HepG2 (cell line): Measurements from ENCODE around the gene ABL2. TPM values are rescaled to one million over a fixed set of nuclear protein-coding genes. Genes with fewer than 3 reads are reported as not detected.

Experiments used
- ATAC-seq: fragments of 200-7000 bp; cut with Tn5 transposase; 3 replicates; pipeline ENCODE4 v1.9.1; 2020; ENCODE audit warnings: mild to moderate bottlenecking, moderate library complexity
- BruUV-seq: library from RNA; stranded (reverse); fragments of 400-500 nt; replicated peaks from 2 replicates; lab custom pipeline; 2021; lab: Mats Ljungman, UMichigan
- CTCF ChIA-PET: fragments of 300-600 bp; formaldehyde crosslinking; extraction: SDS; loops from one replicate; lab custom pipeline; 2021; ENCODE audit warnings: low total read pairs, inconsistent platforms, low intra/inter-chr PET ratio; lab: Yijun Ruan, JAX
- POLR2A ChIA-PET: fragments of 350-600 bp; sonication (Branson Sonifier 250); formaldehyde crosslinking; loops from one replicate; lab custom pipeline; 2020; ENCODE audit warnings: antibody characterized with exemption, inconsistent platforms; lab: Yijun Ruan, JAX
- DNase-seq: peaks from one replicate; pipeline ENCODE4 v3.0.0-alpha.2; 2015; ENCODE audit warnings: low spot score
- FAIRE-seq: peaks from 3 replicates; lab custom pipeline; 2011; peaks lifted over from hg19 to GRCh38; lab: Jason Lieb, UNC
- H2AFZ ChIP-seq: one replicate; pipeline ENCODE4 v1.6.1; 2011; ENCODE audit warnings: low read length, inconsistent platforms
- H3K27ac ChIP-seq: fragments of 300-600 bp; 3 replicates; pipeline ENCODE4 v1.8.0; 2011; ENCODE audit warnings: mixed run types, mild to moderate bottlenecking, mixed read lengths, low read length, inconsistent platforms; ENCODE audit not compliant: insufficient read depth; ENCODE audit errors: extremely low read length
- H3K27me3 ChIP-seq, 2 experiments: fragments of 200-600 bp in 1 of 2; 2 replicates in 1 of 2; 3 replicates in 1 of 2; pipeline versions ENCODE4 v1.6.0 to v1.8.0; 2011; ENCODE audit warnings: low read length in 2 of 2, mild to moderate bottlenecking in 2 of 2, moderate library complexity in 2 of 2, inconsistent platforms in 1 of 2; ENCODE audit not compliant: insufficient read depth in 2 of 2, control insufficient read depth in 1 of 2
- H3K36me3 ChIP-seq, 2 experiments: fragments of 200-600 bp in 1 of 2; replicated peaks in 1 of 2; 2 replicates in 1 of 2; 3 replicates in 1 of 2; pipeline versions ENCODE4 v1.5.1 to v1.8.0; 2011; ENCODE audit warnings: low read length in 2 of 2, inconsistent platforms in 1 of 2; ENCODE audit not compliant: insufficient read depth in 2 of 2, control insufficient read depth in 1 of 2
- H3K4me1 ChIP-seq: 2 replicates; pipeline ENCODE4 v1.5.1; 2012; ENCODE audit warnings: low read length, inconsistent platforms; ENCODE audit not compliant: insufficient read depth
- H3K4me2 ChIP-seq: 2 replicates; pipeline ENCODE4 v1.6.0; 2011; ENCODE audit warnings: low read depth, low read length, inconsistent platforms
- H3K4me3 ChIP-seq, 3 experiments: fragments of 200-600 bp in 1 of 3; sonication (generic), shearing (Covaris generic) in 1 of 3; replicated peaks in 1 of 3; 2 replicates each; pipeline ENCODE4 v1.5.1; 2011 to 2016; ENCODE audit warnings: low read length in 3 of 3, inconsistent platforms in 2 of 3, low read depth in 2 of 3, mild to moderate bottlenecking in 2 of 3, control low read depth in 1 of 3, mixed read lengths in 1 of 3; ENCODE audit not compliant: insufficient read depth in 1 of 3
- H3K79me2 ChIP-seq: one replicate; pipeline ENCODE4 v1.6.1; 2011; ENCODE audit warnings: low read length, inconsistent platforms; ENCODE audit not compliant: insufficient read depth
- H3K9ac ChIP-seq: 2 replicates; pipeline ENCODE4 v1.6.0; 2011; ENCODE audit warnings: mild to moderate bottlenecking, low read depth, low read length, inconsistent platforms; ENCODE audit not compliant: insufficient read depth
- H3K9me3 ChIP-seq: 2 replicates; pipeline ENCODE4 v1.5.1; 2012; ENCODE audit warnings: mild to moderate bottlenecking, low read length
- H4K20me1 ChIP-seq: 2 replicates; pipeline ENCODE4 v1.6.0; 2011; ENCODE audit warnings: inconsistent platforms, mild to moderate bottlenecking, low read length, moderate library complexity; ENCODE audit not compliant: insufficient read depth
- FOXP1 ChIP-seq, 2 experiments: fragments of 450-650 bp in 1 of 2; IDR thresholded peaks; 2 replicates each; pipeline ENCODE4 v1.6.1; 2017 to 2018; ENCODE audit warnings: antibody characterized with exemption in 1 of 2
- GZF1 ChIP-seq: sonication (generic); formaldehyde crosslinking; IDR thresholded peaks from 2 replicates; pipeline ENCODE4 v1.5.1; 2020; ENCODE audit warnings: mild to moderate bottlenecking, missing genetic modification reagents
- HNRNPL ChIP-seq: fragments of 200-400 bp; formaldehyde crosslinking; IDR thresholded peaks from 2 replicates; pipeline ENCODE4 v1.6.1; 2017; ENCODE audit warnings: mild to moderate bottlenecking, low read depth, low read length
- NCOA2 ChIP-seq: sonication (generic); formaldehyde crosslinking; IDR thresholded peaks from 2 replicates; pipeline ENCODE4 v1.8.0; 2022; ENCODE audit warnings: inconsistent platforms
- NFIC ChIP-seq: IDR thresholded peaks from 2 replicates; pipeline ENCODE4 v1.6.1; 2012; ENCODE audit warnings: mild to moderate bottlenecking, low read length, inconsistent platforms
- PCBP1 ChIP-seq: fragments of 200-400 bp; formaldehyde crosslinking; IDR thresholded peaks from 2 replicates; pipeline ENCODE4 v1.6.1; 2017; ENCODE audit warnings: mild to moderate bottlenecking, low read depth, low read length, borderline replicate concordance
- PHF8 ChIP-seq: sonication (generic); formaldehyde crosslinking; IDR thresholded peaks from 2 replicates; pipeline ENCODE4 v1.5.0; 2020; ENCODE audit warnings: missing genetic modification reagents
- POLR2AphosphoS2 ChIP-seq: IDR thresholded peaks from 2 replicates; pipeline ENCODE4 v1.6.1; 2011; ENCODE audit warnings: low read depth, low read length, improper control_type of control experiment
- REXO4 ChIP-seq: sonication (generic); formaldehyde crosslinking; IDR thresholded peaks from 2 replicates; pipeline ENCODE4 v1.8.0; 2022; ENCODE audit warnings: missing genetic modification reagents, mild to moderate bottlenecking, borderline replicate concordance
- ZFP90 ChIP-seq: sonication (generic); formaldehyde crosslinking; IDR thresholded peaks from 2 replicates; pipeline ENCODE4 v1.8.0; 2022; ENCODE audit warnings: missing genetic modification reagents, mild to moderate bottlenecking, inconsistent platforms, borderline replicate concordance
- ZNF10 ChIP-seq: sonication (generic); formaldehyde crosslinking; IDR thresholded peaks from 2 replicates; pipeline ENCODE4 v1.4.0; 2020; ENCODE audit warnings: mild to moderate bottlenecking, low read depth, missing genetic modification reagents, borderline replicate concordance
- ZNF326 ChIP-seq: sonication (generic); formaldehyde crosslinking; IDR thresholded peaks from 2 replicates; pipeline ENCODE4 v1.4.0; 2020; ENCODE audit warnings: missing genetic modification reagents, borderline replicate concordance
- ZNF792 ChIP-seq: IDR thresholded peaks from 2 replicates; pipeline ENCODE4 v1.6.1; 2016
- WGBS: methylation state at CpG from one replicate; pipeline ENCODE4 v1.1.6; 2017; ENCODE audit warnings: low lambda C conversion rate; 5-methylcytosine and 5-hydroxymethylcytosine counted together
- in situ Hi-C: cut with HindIII; loops from 2 replicates; pipeline ENCODE4 v1.10.0; 2017; ENCODE audit warnings: low pct_unique_long_range_greater_than_20kb; ENCODE audit not compliant: extremely low pct_ligation_motif_present
- intact Hi-C: fragments of 100-400 bp; cut with micrococcal nuclease; formaldehyde crosslinking; loops from one replicate; pipeline ENCODE4 v1.10.0; 2022; ENCODE audit not compliant: unreplicated experiment
- polyA plus RNA-seq, 8 experiments: library from polyadenylated mRNA; depleted of rRNA in 3 of 8; stranded (reverse) in 7 of 8; unstranded in 1 of 8; fragments of >200 nt; fragmentation: Illumina TruSeq in 4 of 8; extraction: Trizol in 4 of 8; gene quantifications; 2 replicates each; pipeline versions ENCODE4 v1.2.1 to v1.2.3, GENCODE V29; 2011 to 2016; ENCODE audit warnings: low read depth in 4 of 8, missing spikeins in 1 of 8, mixed read lengths in 1 of 8; ENCODE audit not compliant: insufficient read depth in 1 of 8
- total RNA-seq, 5 experiments: library from RNA; depleted of rRNA; stranded (reverse); fragments of >200 nt; fragmentation: Illumina TruSeq; extraction: Trizol; gene quantifications; 2 replicates each; pipeline ENCODE4 v1.2.3, GENCODE V29; 2016; ENCODE audit warnings: low read depth in 1 of 5
- TF ChIP-seq, protein P1 (sequence below): sonication (generic); formaldehyde crosslinking; IDR thresholded peaks from 2 replicates; pipeline ENCODE4 v1.5.0; 2020; ENCODE audit warnings: missing genetic modification reagents
- TF ChIP-seq, protein P2 (sequence below): sonication (generic); formaldehyde crosslinking; IDR thresholded peaks from 2 replicates; pipeline ENCODE4 v1.4.0; 2020; ENCODE audit warnings: missing genetic modification reagents
- TF ChIP-seq, protein P3 (sequence below): sonication (generic); formaldehyde crosslinking; IDR thresholded peaks from 2 replicates; pipeline ENCODE4 v1.9.0; 2021; ENCODE audit warnings: missing genetic modification reagents, borderline replicate concordance

ABL2 gene
- total and polyA plus RNA-seq, 2 of the 13 experiments (the other 11 are each of a cell fraction or from before 2014, with no cell fraction given): 5.8 to 6.0 TPM

DNA sequence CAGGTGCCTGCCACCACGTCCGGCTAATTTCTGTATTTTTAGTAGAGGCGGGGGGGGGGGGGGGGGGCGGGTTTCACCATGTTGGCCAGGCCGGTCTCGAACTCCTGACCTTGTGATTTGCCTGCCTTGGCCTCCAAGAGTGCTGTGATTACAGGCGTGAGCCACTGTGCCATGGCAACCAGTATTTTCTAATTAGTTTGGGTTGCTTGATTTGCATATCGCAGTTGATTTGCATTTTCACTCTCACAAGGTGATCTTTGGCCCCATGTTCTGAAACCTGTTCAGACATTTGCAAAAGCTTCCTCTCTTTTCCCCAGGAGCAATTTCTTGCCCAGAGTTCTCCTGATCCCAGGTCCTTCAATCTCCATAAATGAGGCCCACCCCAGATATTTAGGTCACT is 145.9 kb downstream of the ABL2 start:
- Histone ChIP-seq H3K4me2 (peak overlapping the region; percentile 96), H3K36me3 (peaks cover 1 to 8% of the 10 kb centered on the region in 2 experiments; a peak in 2 of 5 replicates), H3K9ac (peak overlapping the region; percentile 34; the same call in 1 of the 2 replicates), H3K27ac (no peak overlapping the region), H2AFZ (no peak overlapping the region), H3K9me3 (no peaks in the 10 kb centered on the region), H4K20me1 (no peaks in the 10 kb centered on the region), H3K4me1 (peaks cover 39% of the 10 kb centered on the region), H3K4me3 (peak overlapping the region in 1 of 3 experiments; percentile 86; a peak in 1 of 6 replicates), H3K79me2 (peaks cover 16% of the 10 kb centered on the region), H3K27me3 (no peaks in the 10 kb centered on the region)
- POLR2A ChIA-PET: interaction anchor here (1.2 to 3.2 kb wide), 2 partner anchors 8 to 282 kb away, joined by 6 to 20 read pairs; partner anchors contain the start of gene AXDND1
- ATAC-seq: no peak
- no peak for DNase-seq
- CTCF ChIA-PET: no interaction called here
- in situ Hi-C loops: loop anchor here (10.0 kb wide), 1 partner anchor 281 kb away; the partner anchor contains the start of gene AXDND1
- BruUV-seq: no TSS peak
- 89% methylated on average over 7 of the region's 8 CpGs for WGBS
- intact Hi-C loops: no loop called here
- FAIRE-seq: no peak
- no peak for TF ChIP-seq FOXP1 (IDR thresholded peaks at IDR 0.05)
- no peak for TF ChIP-seq FOXP1 (CRISPR knock-in tag; IDR thresholded peaks at IDR 0.05)
- TF ChIP-seq NFIC: no peak
- TF ChIP-seq POLR2AphosphoS2: no peak
- TF ChIP-seq PCBP1: no peak
- no peak for TF ChIP-seq ZFP90 (CRISPR knock-in tag)
- TF ChIP-seq, protein P1, sequence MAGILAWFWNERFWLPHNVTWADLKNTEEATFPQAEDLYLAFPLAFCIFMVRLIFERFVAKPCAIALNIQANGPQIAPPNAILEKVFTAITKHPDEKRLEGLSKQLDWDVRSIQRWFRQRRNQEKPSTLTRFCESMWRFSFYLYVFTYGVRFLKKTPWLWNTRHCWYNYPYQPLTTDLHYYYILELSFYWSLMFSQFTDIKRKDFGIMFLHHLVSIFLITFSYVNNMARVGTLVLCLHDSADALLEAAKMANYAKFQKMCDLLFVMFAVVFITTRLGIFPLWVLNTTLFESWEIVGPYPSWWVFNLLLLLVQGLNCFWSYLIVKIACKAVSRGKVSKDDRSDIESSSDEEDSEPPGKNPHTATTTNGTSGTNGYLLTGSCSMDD (CRISPR knock-in tag): no peak
- no peak for TF ChIP-seq GZF1 (CRISPR knock-in tag)
- no peak for TF ChIP-seq REXO4 (CRISPR knock-in tag)
- TF ChIP-seq, protein P2, sequence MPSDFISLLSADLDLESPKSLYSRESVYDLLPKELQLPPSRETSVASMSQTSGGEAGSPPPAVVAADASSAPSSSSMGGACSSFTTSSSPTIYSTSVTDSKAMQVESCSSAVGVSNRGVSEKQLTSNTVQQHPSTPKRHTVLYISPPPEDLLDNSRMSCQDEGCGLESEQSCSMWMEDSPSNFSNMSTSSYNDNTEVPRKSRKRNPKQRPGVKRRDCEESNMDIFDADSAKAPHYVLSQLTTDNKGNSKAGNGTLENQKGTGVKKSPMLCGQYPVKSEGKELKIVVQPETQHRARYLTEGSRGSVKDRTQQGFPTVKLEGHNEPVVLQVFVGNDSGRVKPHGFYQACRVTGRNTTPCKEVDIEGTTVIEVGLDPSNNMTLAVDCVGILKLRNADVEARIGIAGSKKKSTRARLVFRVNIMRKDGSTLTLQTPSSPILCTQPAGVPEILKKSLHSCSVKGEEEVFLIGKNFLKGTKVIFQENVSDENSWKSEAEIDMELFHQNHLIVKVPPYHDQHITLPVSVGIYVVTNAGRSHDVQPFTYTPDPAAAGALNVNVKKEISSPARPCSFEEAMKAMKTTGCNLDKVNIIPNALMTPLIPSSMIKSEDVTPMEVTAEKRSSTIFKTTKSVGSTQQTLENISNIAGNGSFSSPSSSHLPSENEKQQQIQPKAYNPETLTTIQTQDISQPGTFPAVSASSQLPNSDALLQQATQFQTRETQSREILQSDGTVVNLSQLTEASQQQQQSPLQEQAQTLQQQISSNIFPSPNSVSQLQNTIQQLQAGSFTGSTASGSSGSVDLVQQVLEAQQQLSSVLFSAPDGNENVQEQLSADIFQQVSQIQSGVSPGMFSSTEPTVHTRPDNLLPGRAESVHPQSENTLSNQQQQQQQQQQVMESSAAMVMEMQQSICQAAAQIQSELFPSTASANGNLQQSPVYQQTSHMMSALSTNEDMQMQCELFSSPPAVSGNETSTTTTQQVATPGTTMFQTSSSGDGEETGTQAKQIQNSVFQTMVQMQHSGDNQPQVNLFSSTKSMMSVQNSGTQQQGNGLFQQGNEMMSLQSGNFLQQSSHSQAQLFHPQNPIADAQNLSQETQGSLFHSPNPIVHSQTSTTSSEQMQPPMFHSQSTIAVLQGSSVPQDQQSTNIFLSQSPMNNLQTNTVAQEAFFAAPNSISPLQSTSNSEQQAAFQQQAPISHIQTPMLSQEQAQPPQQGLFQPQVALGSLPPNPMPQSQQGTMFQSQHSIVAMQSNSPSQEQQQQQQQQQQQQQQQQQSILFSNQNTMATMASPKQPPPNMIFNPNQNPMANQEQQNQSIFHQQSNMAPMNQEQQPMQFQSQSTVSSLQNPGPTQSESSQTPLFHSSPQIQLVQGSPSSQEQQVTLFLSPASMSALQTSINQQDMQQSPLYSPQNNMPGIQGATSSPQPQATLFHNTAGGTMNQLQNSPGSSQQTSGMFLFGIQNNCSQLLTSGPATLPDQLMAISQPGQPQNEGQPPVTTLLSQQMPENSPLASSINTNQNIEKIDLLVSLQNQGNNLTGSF: no peak
- no peak for TF ChIP-seq ZNF326
- no peak for TF ChIP-seq NCOA2 (CRISPR knock-in tag)
- no peak for TF ChIP-seq ZNF792 (CRISPR knock-in tag)
- TF ChIP-seq, protein P3, sequence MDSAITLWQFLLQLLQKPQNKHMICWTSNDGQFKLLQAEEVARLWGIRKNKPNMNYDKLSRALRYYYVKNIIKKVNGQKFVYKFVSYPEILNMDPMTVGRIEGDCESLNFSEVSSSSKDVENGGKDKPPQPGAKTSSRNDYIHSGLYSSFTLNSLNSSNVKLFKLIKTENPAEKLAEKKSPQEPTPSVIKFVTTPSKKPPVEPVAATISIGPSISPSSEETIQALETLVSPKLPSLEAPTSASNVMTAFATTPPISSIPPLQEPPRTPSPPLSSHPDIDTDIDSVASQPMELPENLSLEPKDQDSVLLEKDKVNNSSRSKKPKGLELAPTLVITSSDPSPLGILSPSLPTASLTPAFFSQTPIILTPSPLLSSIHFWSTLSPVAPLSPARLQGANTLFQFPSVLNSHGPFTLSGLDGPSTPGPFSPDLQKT (CRISPR knock-in tag): no peak
- no peak for TF ChIP-seq ZNF10 (CRISPR knock-in tag)
- no peak for TF ChIP-seq HNRNPL
- no peak for TF ChIP-seq PHF8
